ENCODE results near the gene FAM124A. TPM values are rescaled to one million over a fixed set of nuclear protein-coding genes. Genes with fewer than 3 reads are reported as not detected.

Gene FAM124A
- total and polyA plus RNA-seq, 2 donors from 2014 or later, result 3.5 to 7.7 TPM

- H3K4me3 ChIP-seq (ENCODE audit: low read length in 3 of 3), result no peak overlapping the region
- no peak for TF ChIP-seq CTCF (IDR thresholded peaks at IDR 0.05; ENCODE audit: borderline replicate concordance, extremely low read depth, insufficient read depth)
- H3K9me3 ChIP-seq (ENCODE audit: control insufficient read depth in 2 of 3, insufficient read depth in 1 of 3, low read length in 3 of 3), result no peaks in the 10 kb centered on the region
- H3K9ac ChIP-seq (ENCODE audit: low read length in 3 of 3), result no peak overlapping the region
- peaks cover 0 to 14% (median 10%) of the 10 kb centered on the region in 3 donors for H3K4me1 ChIP-seq (ENCODE audit: control insufficient read depth in 2 of 3, insufficient read depth in 2 of 3, low read depth in 1 of 3, low read length in 3 of 3)
- DNase-seq (peak in 4 of 5 donors; percentile 46 to 60 (median 51)), FAIRE-seq (no peak)
- no peaks in the 10 kb centered on the region for H3K27me3 ChIP-seq (ENCODE audit: control insufficient read depth, insufficient read depth, low read length)
- H3K36me3 ChIP-seq (ENCODE audit: control insufficient read depth in 2 of 3, insufficient read depth in 3 of 3, low read length in 3 of 3), result no peaks in the 10 kb centered on the region
- H3K27ac ChIP-seq (ENCODE audit: low read depth in 2 of 2, low read length in 2 of 2), result no peak overlapping the region
- intact Hi-C loops (cut with DNase I), result no loop called here
Observed at GRCh38 chr13:51243832-51244231, 21.6 kb downstream of the FAM124A start.

GRCh38 chr13:51244637-51245405, 22.6 kb downstream of the FAM124A start:
- no peak for FAIRE-seq
- H3K9ac ChIP-seq (ENCODE audit: low read length in 3 of 3), result no peak overlapping the region
- H3K27ac ChIP-seq (ENCODE audit: low read depth in 2 of 2, low read length in 2 of 2), result no peak overlapping the region
- H3K4me3 ChIP-seq (ENCODE audit: low read length in 3 of 3), result no peak overlapping the region
- H3K4me1 ChIP-seq (ENCODE audit: control insufficient read depth in 2 of 3, insufficient read depth in 2 of 3, low read depth in 1 of 3, low read length in 3 of 3), result peaks cover 0 to 14% (median 10%) of the 10 kb centered on the region in 3 donors
- intact Hi-C loops (cut with DNase I), result no loop called here
- no peaks in the 10 kb centered on the region for H3K9me3 ChIP-seq (ENCODE audit: control insufficient read depth in 2 of 3, insufficient read depth in 1 of 3, low read length in 3 of 3)
- TF ChIP-seq CTCF (IDR thresholded peaks at IDR 0.05; ENCODE audit: borderline replicate concordance, extremely low read depth, insufficient read depth), result no peak
- H3K27me3 ChIP-seq (ENCODE audit: control insufficient read depth, insufficient read depth, low read length), result no peaks in the 10 kb centered on the region
- DNase-seq, result no peak
- H3K36me3 ChIP-seq (ENCODE audit: control insufficient read depth in 2 of 3, insufficient read depth in 3 of 3, low read length in 3 of 3), result no peaks in the 10 kb centered on the region

- H3K27me3 ChIP-seq (ENCODE audit: control insufficient read depth, insufficient read depth, low read length), result no peaks in the 10 kb centered on the region
- H3K9ac ChIP-seq (ENCODE audit: low read length in 3 of 3), result no peak overlapping the region
- H3K4me1 ChIP-seq (ENCODE audit: control insufficient read depth in 2 of 3, insufficient read depth in 2 of 3, low read depth in 1 of 3, low read length in 3 of 3), result peaks cover 0 to 14% (median 10%) of the 10 kb centered on the region in 3 donors
- FAIRE-seq (no peak), DNase-seq (no peak)
- no peaks in the 10 kb centered on the region for H3K9me3 ChIP-seq (ENCODE audit: control insufficient read depth in 2 of 3, insufficient read depth in 1 of 3, low read length in 3 of 3)
- H3K27ac ChIP-seq (ENCODE audit: low read depth in 2 of 2, low read length in 2 of 2), result no peak overlapping the region
- no peak overlapping the region for H3K4me3 ChIP-seq (ENCODE audit: low read length in 3 of 3)
- intact Hi-C loops (cut with DNase I), result no loop called here
- H3K36me3 ChIP-seq (ENCODE audit: control insufficient read depth in 2 of 3, insufficient read depth in 3 of 3, low read length in 3 of 3), result no peaks in the 10 kb centered on the region
- TF ChIP-seq CTCF (IDR thresholded peaks at IDR 0.05; ENCODE audit: borderline replicate concordance, extremely low read depth, insufficient read depth), result no peak
Observed at GRCh38 chr13:51245583-51245982, 23.4 kb downstream of the FAM124A start.

All from kidney (tissue), 14 donors.